Sigmoid colon (tissue), 7 donors: ENCODE results near the gene CFAP126. TPM values are rescaled to one million over a fixed set of nuclear protein-coding genes. Genes with fewer than 3 reads are reported as not detected.

ENCODE experiments used
- DNase-seq: peaks from one replicate; pipeline ENCODE4 v3.0.0-alpha.2; 2019
- H3K27ac ChIP-seq, 4 donors: fragments of 200-600 bp; sonication (generic); one replicate each; pipeline ENCODE4 v1.5.1; 2016 to 2019; ENCODE audit warnings: mild to moderate bottlenecking in 1 of 4
- H3K27me3 ChIP-seq, 3 donors: fragments of 200-600 bp; sonication (generic); one replicate each; pipeline ENCODE4 v1.5.1; 2019; ENCODE audit warnings: mild to moderate bottlenecking in 1 of 3
- H3K36me3 ChIP-seq, 4 donors: fragments of 200-600 bp; sonication (generic); one replicate each; pipeline ENCODE4 v1.5.1; 2016 to 2019
- H3K4me1 ChIP-seq, 4 donors: fragments of 200-600 bp; sonication (generic); one replicate each; pipeline ENCODE4 v1.5.1; 2017 to 2019
- H3K4me3 ChIP-seq, 4 donors: fragments of 200-600 bp; sonication (generic); one replicate each; pipeline ENCODE4 v1.5.1; 2017 to 2019; ENCODE audit warnings: mild to moderate bottlenecking in 2 of 4, moderate library complexity in 1 of 4
- H3K9me3 ChIP-seq, 4 donors: fragments of 200-600 bp in 3 of 4; sonication (generic) in 3 of 4; one replicate each; pipeline versions ENCODE4 v1.5.1 to v1.6.1; 2013 to 2019
- EP300 ChIP-seq, 4 donors: sonication (generic); formaldehyde crosslinking; IDR thresholded peaks; one replicate each; pipeline ENCODE4 v1.6.1; 2017; ENCODE audit warnings: antibody characterized with exemption in 4 of 4
- POLR2A ChIP-seq, 2 donors: fragments of 450-650 bp; IDR thresholded peaks; one replicate each; pipeline ENCODE4 v1.6.1; 2016; ENCODE audit warnings: antibody characterized with exemption in 2 of 2, mild to moderate bottlenecking in 2 of 2, moderate library complexity in 2 of 2
- POLR2AphosphoS5 ChIP-seq, 4 donors: sonication (generic); formaldehyde crosslinking; IDR thresholded peaks; one replicate each; pipeline ENCODE4 v1.6.1; 2017; ENCODE audit warnings: antibody characterized with exemption in 4 of 4
- WGBS, 2 donors: extraction: QIAGEN DNeasy Blood & Tissue Kit; methylation state at CpG; one replicate each; pipeline ENCODE4 v1.1.7; 2013; 5-methylcytosine and 5-hydroxymethylcytosine counted together
- intact Hi-C: fragments of 100-400 bp; cut with DNase I; formaldehyde crosslinking; loops from one replicate; pipeline ENCODE4 v1.15.1; 2023
- polyA plus RNA-seq, 3 donors: library from polyadenylated mRNA; stranded (reverse); fragments of 200-250 nt; gene quantifications; one replicate each; pipeline ENCODE4 v1.2.3, GENCODE V29; 2013
- total RNA-seq, 4 donors: library from RNA; depleted of rRNA; stranded (reverse); fragments of >200 nt; gene quantifications; one replicate each; pipeline ENCODE4 v1.1.0, GENCODE V29; 2016
- TF ChIP-seq, protein P1 (sequence below), 4 experiments: fragments of 450-650 bp in 3 of 4; fragments of 200-600 bp in 1 of 4; IDR thresholded peaks; one replicate each; pipeline ENCODE4 v1.5.1; 2016 to 2019; ENCODE audit warnings: antibody characterized with exemption in 4 of 4, mild to moderate bottlenecking in 3 of 4, moderate library complexity in 2 of 4
- donor health status: healthy with polysubstance abuse.
- donor health status: Bipolar disorder and iron deficiency.
- donor health status: healthy.

The CFAP126 gene
- total and polyA plus RNA-seq, 7 donors, result not detected

DNA sequence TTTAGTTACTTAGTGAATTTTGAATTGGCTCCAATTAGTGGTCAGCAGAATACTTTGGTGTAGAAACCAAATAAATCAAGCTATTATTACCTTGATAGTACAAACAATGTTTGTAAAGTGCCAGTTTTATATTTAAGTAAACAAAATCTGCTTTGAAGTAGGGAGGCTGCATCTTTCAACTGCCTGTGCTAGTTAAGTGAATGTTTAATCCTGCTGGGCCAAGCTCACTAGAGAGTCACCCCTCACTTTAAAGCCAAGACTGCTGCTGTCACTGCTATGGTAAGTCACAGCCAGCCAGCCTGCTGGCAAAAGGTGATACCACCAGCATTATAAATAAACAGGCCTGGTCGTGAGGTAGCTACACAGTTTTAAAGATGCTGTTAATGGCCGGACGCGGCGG, 10.3 kb upstream of the CFAP126 start:
- Histone ChIP-seq H3K4me1 (peaks cover 0 to 16% (median 9%) of the 10 kb centered on the region in 4 donors), H3K27ac (no peak overlapping the region), H3K4me3 (no peak overlapping the region), H3K36me3 (no peaks in the 10 kb centered on the region), H3K9me3 (no peaks in the 10 kb centered on the region), H3K27me3 (no peaks in the 10 kb centered on the region)
- intact Hi-C loops, result no loop called here
- DNase-seq, result no peak
- 82 to 87% methylated on average over 5 of the region's 5 CpGs for WGBS, 2 donors
- TF ChIP-seq, protein P1, sequence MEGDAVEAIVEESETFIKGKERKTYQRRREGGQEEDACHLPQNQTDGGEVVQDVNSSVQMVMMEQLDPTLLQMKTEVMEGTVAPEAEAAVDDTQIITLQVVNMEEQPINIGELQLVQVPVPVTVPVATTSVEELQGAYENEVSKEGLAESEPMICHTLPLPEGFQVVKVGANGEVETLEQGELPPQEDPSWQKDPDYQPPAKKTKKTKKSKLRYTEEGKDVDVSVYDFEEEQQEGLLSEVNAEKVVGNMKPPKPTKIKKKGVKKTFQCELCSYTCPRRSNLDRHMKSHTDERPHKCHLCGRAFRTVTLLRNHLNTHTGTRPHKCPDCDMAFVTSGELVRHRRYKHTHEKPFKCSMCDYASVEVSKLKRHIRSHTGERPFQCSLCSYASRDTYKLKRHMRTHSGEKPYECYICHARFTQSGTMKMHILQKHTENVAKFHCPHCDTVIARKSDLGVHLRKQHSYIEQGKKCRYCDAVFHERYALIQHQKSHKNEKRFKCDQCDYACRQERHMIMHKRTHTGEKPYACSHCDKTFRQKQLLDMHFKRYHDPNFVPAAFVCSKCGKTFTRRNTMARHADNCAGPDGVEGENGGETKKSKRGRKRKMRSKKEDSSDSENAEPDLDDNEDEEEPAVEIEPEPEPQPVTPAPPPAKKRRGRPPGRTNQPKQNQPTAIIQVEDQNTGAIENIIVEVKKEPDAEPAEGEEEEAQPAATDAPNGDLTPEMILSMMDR (IDR thresholded peaks at IDR 0.05), result no peak
- TF ChIP-seq POLR2A (IDR thresholded peaks at IDR 0.05) (no peak), POLR2AphosphoS5 (IDR thresholded peaks at IDR 0.05) (no peak), EP300 (IDR thresholded peaks at IDR 0.05) (no peak)

- 55 to 62% methylated on average over 2 of the region's 2 CpGs for WGBS, 2 donors
- H3K4me3 ChIP-seq, result no peak overlapping the region
- DNase-seq, result no peak
These were observed 6.7 kb upstream of the CFAP126 start for GRCh38 chr1:161374373-161374772.

GRCh38 chr1:161373442-161373841, 5.8 kb upstream of the CFAP126 start:
- TF ChIP-seq POLR2AphosphoS5 (IDR thresholded peaks at IDR 0.05), result no peak
- no peak for TF ChIP-seq POLR2A (IDR thresholded peaks at IDR 0.05)
- no peak for TF ChIP-seq EP300 (IDR thresholded peaks at IDR 0.05)
- TF ChIP-seq, protein P1 (IDR thresholded peaks at IDR 0.05), result no peak
- Histone ChIP-seq H3K27ac (no peak overlapping the region), H3K4me1 (no peaks in the 10 kb centered on the region), H3K36me3 (no peaks in the 10 kb centered on the region), H3K4me3 (no peak overlapping the region), H3K9me3 (no peaks in the 10 kb centered on the region), H3K27me3 (no peaks in the 10 kb centered on the region)
- intact Hi-C loops, result no loop called here
- no peak for DNase-seq

More at GRCh38 chr1:161374373-161374772, 6.7 kb upstream of the CFAP126 start:
- no peaks in the 10 kb centered on the region for H3K27me3 ChIP-seq
- no peak overlapping the region for H3K27ac ChIP-seq
- H3K36me3 ChIP-seq, result no peaks in the 10 kb centered on the region
- H3K9me3 ChIP-seq, result no peaks in the 10 kb centered on the region
- intact Hi-C loops, result no loop called here
- H3K4me1 ChIP-seq, result no peaks in the 10 kb centered on the region
- TF ChIP-seq POLR2AphosphoS5 (IDR thresholded peaks at IDR 0.05) (no peak), POLR2A (IDR thresholded peaks at IDR 0.05) (no peak), EP300 (IDR thresholded peaks at IDR 0.05) (no peak)
- TF ChIP-seq, protein P1 (IDR thresholded peaks at IDR 0.05), result no peak

DNA sequence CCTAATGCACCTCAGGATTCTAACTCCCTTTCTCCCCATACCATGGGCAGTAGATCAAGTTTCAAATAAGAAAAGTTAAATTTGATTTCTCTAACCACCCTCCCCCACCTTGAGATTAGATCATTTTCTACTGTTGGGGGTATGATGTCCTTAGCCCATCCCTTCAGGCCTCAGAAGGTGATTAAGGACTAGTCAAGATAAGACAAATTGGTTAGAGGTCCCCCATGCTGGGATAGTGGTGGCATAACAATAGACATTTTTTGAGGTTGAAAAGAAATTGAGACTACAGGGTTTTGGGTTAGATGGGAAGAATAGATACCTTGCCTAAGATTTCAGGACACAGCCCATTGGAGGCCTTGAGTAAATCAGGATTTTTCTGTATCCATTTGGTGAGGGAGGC, 2.5 kb downstream of the CFAP126 start:
- Histone ChIP-seq H3K27ac (no peak overlapping the region), H3K9me3 (no peaks in the 10 kb centered on the region), H3K36me3 (peaks cover 0 to 41% (median 4%) of the 10 kb centered on the region in 4 donors), H3K4me3 (no peak overlapping the region), H3K4me1 (peaks cover 0 to 7% (median 3%) of the 10 kb centered on the region in 4 donors), H3K27me3 (no peaks in the 10 kb centered on the region)
- DNase-seq, result no peak
- intact Hi-C loops, result no loop called here
- no peak for TF ChIP-seq POLR2A (IDR thresholded peaks at IDR 0.05)
- TF ChIP-seq POLR2AphosphoS5 (IDR thresholded peaks at IDR 0.05), result no peak
- TF ChIP-seq, protein P1 (IDR thresholded peaks at IDR 0.05), result no peak

- no peaks in the 10 kb centered on the region for H3K27me3 ChIP-seq
- H3K27ac ChIP-seq, result no peak overlapping the region
- H3K4me3 ChIP-seq, result no peak overlapping the region
- peaks cover 0 to 7% (median 3%) of the 10 kb centered on the region in 4 donors for H3K4me1 ChIP-seq
- H3K9me3 ChIP-seq, result no peaks in the 10 kb centered on the region
- intact Hi-C loops, result no loop called here
- TF ChIP-seq, protein P1 (IDR thresholded peaks at IDR 0.05), result no peak
- TF ChIP-seq POLR2AphosphoS5 (IDR thresholded peaks at IDR 0.05), result no peak
- TF ChIP-seq EP300 (IDR thresholded peaks at IDR 0.05), result no peak
- no peak for TF ChIP-seq POLR2A (IDR thresholded peaks at IDR 0.05)
- no peak for DNase-seq
- peaks cover 0 to 41% (median 4%) of the 10 kb centered on the region in 4 donors for H3K36me3 ChIP-seq
These were observed 3.3 kb downstream of the CFAP126 start for GRCh38 chr1:161364332-161364731.
